Measurements from ENCODE around the gene MICAL2. TPM values are rescaled to one million over a fixed set of nuclear protein-coding genes. Genes with fewer than 3 reads are reported as not detected.

The MICAL2 gene
- total RNA-seq, 6 experiments from 2014 or later = 17.0 to 50.7 (median 35.9) TPM

DNA sequence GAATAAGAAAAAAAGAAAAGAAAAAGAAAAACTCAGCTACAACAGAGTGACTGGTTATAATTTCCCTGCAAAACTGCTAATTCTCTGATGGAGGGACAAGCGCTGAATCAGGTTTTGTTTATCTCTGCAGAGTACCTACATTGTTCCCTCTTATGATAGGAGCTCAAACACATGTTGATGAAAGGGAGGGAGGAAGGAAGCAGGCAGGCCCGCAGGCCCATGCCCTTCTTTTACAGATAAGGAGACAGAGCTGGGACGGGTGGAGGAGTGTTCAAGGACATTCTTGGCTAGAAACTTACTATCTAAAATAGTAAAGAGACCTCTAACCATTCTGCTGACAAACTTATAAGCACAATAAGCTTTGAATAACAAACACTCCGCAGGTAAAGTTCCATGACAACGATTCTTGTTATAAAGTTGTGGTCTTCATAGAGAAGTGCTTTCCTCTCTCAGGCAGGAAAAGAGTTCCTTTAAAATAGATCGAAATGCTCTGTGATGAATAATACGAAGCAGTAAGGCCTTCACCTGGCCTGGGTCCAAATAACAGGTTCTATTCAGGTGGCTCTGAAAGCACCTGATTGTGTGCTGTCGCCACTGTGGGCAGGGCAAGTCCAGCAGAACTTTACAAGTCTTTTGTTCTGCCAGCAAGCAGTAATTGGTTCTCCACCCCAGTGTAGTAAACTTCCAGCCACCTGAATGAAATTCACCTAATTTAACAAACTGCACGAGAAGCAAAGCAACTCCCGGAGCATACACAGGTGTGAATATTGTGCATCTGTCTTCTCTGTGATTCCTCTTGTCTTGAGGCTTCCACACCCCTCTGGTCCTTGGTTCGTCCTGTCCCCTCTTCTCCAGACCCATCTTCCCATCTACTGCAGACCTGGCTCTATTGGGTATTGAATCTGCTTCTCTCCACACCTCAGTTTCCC lies 15.3 kb upstream of the MICAL2 start:
- Histone ChIP-seq H3K9me3 (no peaks in the 10 kb centered on the region), H3K36me3 (no peaks in the 10 kb centered on the region), H3K4me1 (peaks cover 0 to 8% (median 4%) of the 10 kb centered on the region in 4 donors), H3K4me3 (no peak overlapping the region), H3K27ac (no peak overlapping the region), H3K27me3 (no peaks in the 10 kb centered on the region)
- 61% methylated on average over 8 of the region's 11 CpGs for WGBS (ENCODE audit: insufficient coverage, low coverage, low lambda C conversion rate, missing lambda C conversion rate)
- no peak for ATAC-seq
- TF ChIP-seq, protein P1, sequence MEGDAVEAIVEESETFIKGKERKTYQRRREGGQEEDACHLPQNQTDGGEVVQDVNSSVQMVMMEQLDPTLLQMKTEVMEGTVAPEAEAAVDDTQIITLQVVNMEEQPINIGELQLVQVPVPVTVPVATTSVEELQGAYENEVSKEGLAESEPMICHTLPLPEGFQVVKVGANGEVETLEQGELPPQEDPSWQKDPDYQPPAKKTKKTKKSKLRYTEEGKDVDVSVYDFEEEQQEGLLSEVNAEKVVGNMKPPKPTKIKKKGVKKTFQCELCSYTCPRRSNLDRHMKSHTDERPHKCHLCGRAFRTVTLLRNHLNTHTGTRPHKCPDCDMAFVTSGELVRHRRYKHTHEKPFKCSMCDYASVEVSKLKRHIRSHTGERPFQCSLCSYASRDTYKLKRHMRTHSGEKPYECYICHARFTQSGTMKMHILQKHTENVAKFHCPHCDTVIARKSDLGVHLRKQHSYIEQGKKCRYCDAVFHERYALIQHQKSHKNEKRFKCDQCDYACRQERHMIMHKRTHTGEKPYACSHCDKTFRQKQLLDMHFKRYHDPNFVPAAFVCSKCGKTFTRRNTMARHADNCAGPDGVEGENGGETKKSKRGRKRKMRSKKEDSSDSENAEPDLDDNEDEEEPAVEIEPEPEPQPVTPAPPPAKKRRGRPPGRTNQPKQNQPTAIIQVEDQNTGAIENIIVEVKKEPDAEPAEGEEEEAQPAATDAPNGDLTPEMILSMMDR (IDR thresholded peaks at IDR 0.05) = no peak
- TF ChIP-seq POLR2A (IDR thresholded peaks at IDR 0.05) = no peak
- intact Hi-C loops (cut with DNase I) = no loop called here
- no peak for DNase-seq

DNA sequence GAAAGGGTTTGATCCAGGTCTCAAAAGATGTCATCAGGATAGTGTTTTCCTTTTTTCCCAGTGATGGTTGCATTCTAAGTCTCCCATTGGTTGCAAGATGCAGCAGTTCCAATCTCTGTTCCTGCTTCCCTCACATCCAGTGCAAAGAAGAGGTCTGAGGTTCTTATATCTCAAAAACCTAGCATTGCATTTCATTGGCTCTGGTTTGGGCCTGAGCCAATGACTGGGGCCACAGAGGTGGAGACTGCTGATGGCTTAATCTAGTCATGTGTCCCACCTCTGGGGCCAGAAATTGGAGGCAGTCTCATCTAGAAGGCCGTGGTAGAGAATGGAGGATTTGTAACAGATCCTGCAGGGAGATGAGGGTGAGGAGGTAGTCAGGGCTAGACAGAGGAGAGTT lies 13.2 kb upstream of the MICAL2 start:
- ATAC-seq = no peak
- Histone ChIP-seq H3K36me3 (no peaks in the 10 kb centered on the region), H3K27me3 (no peaks in the 10 kb centered on the region), H3K4me1 (peaks cover 0 to 2% (median 0%) of the 10 kb centered on the region in 4 donors), H3K9me3 (no peaks in the 10 kb centered on the region), H3K27ac (no peak overlapping the region), H3K4me3 (no peak overlapping the region)
- 71% methylated on average over 1 of the region's 1 CpG for WGBS (ENCODE audit: insufficient coverage, low coverage, low lambda C conversion rate, missing lambda C conversion rate)
- DNase-seq = no peak
- TF ChIP-seq, protein P1 (IDR thresholded peaks at IDR 0.05) = no peak
- no peak for TF ChIP-seq POLR2A (IDR thresholded peaks at IDR 0.05)
- intact Hi-C loops (cut with DNase I) = no loop called here

DNA sequence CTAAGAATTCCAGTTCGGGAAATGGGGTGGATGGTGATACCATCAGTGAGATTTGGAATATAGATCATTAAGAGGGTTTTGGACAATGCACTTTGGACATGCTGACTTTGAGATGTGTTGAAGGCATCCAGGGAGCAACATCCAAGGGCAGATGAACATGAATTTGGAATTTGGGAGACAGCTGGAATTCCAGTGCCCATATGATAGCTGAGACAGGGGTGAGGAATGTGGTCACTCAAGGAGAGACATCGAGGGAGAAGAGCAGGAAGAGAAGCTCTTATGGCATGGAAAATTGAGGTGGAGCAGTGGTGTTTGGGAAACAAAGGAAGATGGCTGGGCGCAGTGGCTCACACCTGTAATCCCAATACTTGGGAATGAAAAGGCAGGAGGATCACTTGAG lies 11.8 kb upstream of the MICAL2 start:
- H3K4me3 ChIP-seq = no peak overlapping the region
- H3K36me3 ChIP-seq = no peaks in the 10 kb centered on the region
- WGBS (ENCODE audit: insufficient coverage, low coverage, low lambda C conversion rate, missing lambda C conversion rate) = 85% methylated on average over 3 of the region's 3 CpGs
- no peaks in the 10 kb centered on the region for H3K4me1 ChIP-seq
- ATAC-seq (no peak), DNase-seq (no peak)
- TF ChIP-seq, protein P1 (IDR thresholded peaks at IDR 0.05) = no peak
- TF ChIP-seq POLR2A (IDR thresholded peaks at IDR 0.05) = no peak
- intact Hi-C loops (cut with DNase I) = no loop called here
- H3K9me3 ChIP-seq = no peaks in the 10 kb centered on the region
- no peaks in the 10 kb centered on the region for H3K27me3 ChIP-seq
- H3K27ac ChIP-seq = no peak overlapping the region

DNA sequence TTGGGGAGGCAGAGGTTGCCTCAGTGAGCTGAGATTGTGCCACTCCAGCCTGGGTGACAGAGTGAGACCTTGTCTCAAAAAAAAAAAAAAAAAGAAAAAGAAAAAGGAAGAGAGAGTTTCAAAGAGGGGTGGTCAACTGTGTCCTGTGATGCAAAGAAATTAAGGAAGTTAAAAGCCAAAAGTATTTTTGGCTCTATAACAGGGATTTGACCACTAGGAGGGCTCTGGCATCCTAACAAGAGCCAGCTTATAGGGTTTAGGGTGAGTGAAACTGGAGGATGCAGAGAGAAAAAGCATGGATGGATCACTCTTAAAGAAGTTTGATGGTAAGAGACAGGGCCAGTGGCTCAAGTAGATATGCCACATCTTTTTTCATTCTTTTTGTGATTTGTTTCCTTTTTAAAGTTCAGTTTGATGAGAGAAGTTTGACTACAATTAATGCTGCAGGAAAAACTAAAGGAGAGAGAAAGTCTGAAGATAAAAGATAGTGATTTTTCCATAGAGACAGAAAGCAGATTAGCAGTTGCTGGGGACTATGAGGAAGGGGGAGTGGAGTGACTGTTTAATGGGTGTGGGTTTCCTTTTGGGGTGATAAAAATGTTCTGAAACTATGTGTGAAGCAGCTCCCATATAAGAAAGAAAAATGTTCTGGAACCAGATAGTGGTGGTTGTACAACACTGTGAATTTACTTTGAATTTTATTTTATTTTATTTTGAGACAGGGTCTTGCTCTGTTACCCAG lies 11.1 kb upstream of the MICAL2 start:
- no peaks in the 10 kb centered on the region for H3K36me3 ChIP-seq
- H3K27ac ChIP-seq = no peak overlapping the region
- no peaks in the 10 kb centered on the region for H3K4me1 ChIP-seq
- TF ChIP-seq, protein P1 (IDR thresholded peaks at IDR 0.05) = no peak
- no peak for TF ChIP-seq POLR2A (IDR thresholded peaks at IDR 0.05)
- H3K27me3 ChIP-seq = no peaks in the 10 kb centered on the region
- H3K4me3 ChIP-seq = no peak overlapping the region
- intact Hi-C loops (cut with DNase I) = no loop called here
- no peaks in the 10 kb centered on the region for H3K9me3 ChIP-seq
- ATAC-seq (no peak), DNase-seq (no peak)
